GM18861 (cell line): ENCODE measurements around the gene MAPK6.
A peak's percentile ranks its signal among the peaks of the same experiment; 100 is the strongest.

Source experiments
- ATAC-seq: cut with Tn5 transposase; IDR thresholded peaks from one replicate; pipeline ENCODE4 v1.9.1; 2021; ENCODE audit not compliant: unreplicated experiment

Gene MAPK6

GRCh38 chr15:52010633-52011595 lies 8.1 kb upstream of the MAPK6 start:
- ATAC-seq: peak; percentile 19

- ATAC-seq: no peak
Measured at GRCh38 chr15:52011711-52012144, 7.3 kb upstream of the MAPK6 start.

GRCh38 chr15:52012210-52012609 lies 6.8 kb upstream of the MAPK6 start:
- no peak for ATAC-seq

GRCh38 chr15:52013151-52013791 lies 5.7 kb upstream of the MAPK6 start:
- peak; percentile 45 for ATAC-seq

GRCh38 chr15:52014616-52015015 lies 4.4 kb upstream of the MAPK6 start:
- no peak for ATAC-seq

GRCh38 chr15:52016316-52016715 lies 2.7 kb upstream of the MAPK6 start:
- no peak for ATAC-seq

- no peak for ATAC-seq
Measured at GRCh38 chr15:52018244-52018643, 775 bp upstream of the MAPK6 start.

GRCh38 chr15:52019394-52020220 lies 588 bp downstream of the MAPK6 start:
- ATAC-seq: peak; percentile 43

GRCh38 chr15:52020221-52021085 lies 1.4 kb downstream of the MAPK6 start:
- no peak for ATAC-seq

GRCh38 chr15:52021128-52021671 lies 2.2 kb downstream of the MAPK6 start:
- no peak for ATAC-seq

GRCh38 chr15:52021892-52022540 lies 3.0 kb downstream of the MAPK6 start:
- no peak for ATAC-seq

- ATAC-seq: no peak
Measured at GRCh38 chr15:52023169-52023922, 4.3 kb downstream of the MAPK6 start.

GRCh38 chr15:52028431-52029093 lies 9.5 kb downstream of the MAPK6 start:
- no peak for ATAC-seq

GRCh38 chr15:52030010-52030409 lies 11.0 kb downstream of the MAPK6 start:
- ATAC-seq: no peak

GRCh38 chr15:52031556-52031955 lies 12.5 kb downstream of the MAPK6 start:
- no peak for ATAC-seq

- ATAC-seq: no peak
Measured at GRCh38 chr15:52037889-52038505, 19.0 kb downstream of the MAPK6 start.

- no peak for ATAC-seq
Measured at GRCh38 chr15:52039925-52040781, 21.1 kb downstream of the MAPK6 start.
